Adipocyte (in vitro differentiated cells): ENCODE measurements around the gene EIF4G1.

ENCODE experiments used
- DNase-seq: peaks from one replicate; pipeline ENCODE4 v3.0.0-alpha.2; 2015; ENCODE audit warnings: low read depth
- H3K27me3 ChIP-seq: replicated peaks from 2 replicates; pipeline ENCODE4 v1.7.0; 2013; ENCODE audit warnings: mild to moderate bottlenecking, low read length, moderate library complexity; ENCODE audit not compliant: control insufficient read depth, insufficient read depth
- H3K36me3 ChIP-seq: 2 replicates; pipeline ENCODE4 v1.7.0; 2013; ENCODE audit warnings: low read length, mild to moderate bottlenecking, moderate library complexity; ENCODE audit not compliant: control insufficient read depth, insufficient read depth, severe bottlenecking
- H3K4me1 ChIP-seq: 2 replicates; pipeline ENCODE4 v1.7.0; 2013; ENCODE audit warnings: mild to moderate bottlenecking, low read length, moderate library complexity; ENCODE audit not compliant: control insufficient read depth, insufficient read depth
- H3K4me3 ChIP-seq: 2 replicates; pipeline ENCODE4 v1.7.0; 2013; ENCODE audit warnings: mild to moderate bottlenecking, low read length, moderate library complexity
- H3K9ac ChIP-seq: 2 replicates; pipeline ENCODE4 v1.7.0; 2013; ENCODE audit warnings: mild to moderate bottlenecking, low read length, moderate library complexity
- H3K9me3 ChIP-seq: 2 replicates; pipeline ENCODE4 v1.7.0; 2013; ENCODE audit warnings: mild to moderate bottlenecking, low read length, moderate library complexity; ENCODE audit not compliant: control insufficient read depth

The EIF4G1 gene

GRCh38 chr3:184325269-184325668 is 10.9 kb downstream of the EIF4G1 start:
- no peaks in the 10 kb centered on the region for H3K27me3 ChIP-seq
- H3K4me1 ChIP-seq: peaks cover 49% of the 10 kb centered on the region
- no peak for DNase-seq
- no peak overlapping the region for H3K4me3 ChIP-seq
- peaks cover 100% of the 10 kb centered on the region for H3K36me3 ChIP-seq
- H3K9ac ChIP-seq: no peak overlapping the region
- no peaks in the 10 kb centered on the region for H3K9me3 ChIP-seq

GRCh38 chr3:184325715-184326369 is 11.4 kb downstream of the EIF4G1 start:
- DNase-seq: no peak
- peaks cover 43% of the 10 kb centered on the region for H3K4me1 ChIP-seq
- H3K27me3 ChIP-seq: no peaks in the 10 kb centered on the region
- no peaks in the 10 kb centered on the region for H3K9me3 ChIP-seq
- peak overlapping the region; percentile 5 for H3K9ac ChIP-seq
- H3K4me3 ChIP-seq: no peak overlapping the region
- peaks cover 99% of the 10 kb centered on the region for H3K36me3 ChIP-seq

- Histone ChIP-seq H3K9ac (no peak overlapping the region), H3K4me3 (no peak overlapping the region), H3K27me3 (no peaks in the 10 kb centered on the region), H3K4me1 (peaks cover 38% of the 10 kb centered on the region), H3K9me3 (no peaks in the 10 kb centered on the region), H3K36me3 (peaks cover 99% of the 10 kb centered on the region)
- no peak for DNase-seq
Observed at GRCh38 chr3:184327171-184327570, 12.8 kb downstream of the EIF4G1 start.

- peaks cover 99% of the 10 kb centered on the region for H3K36me3 ChIP-seq
- peak overlapping the region; percentile 16 for H3K9ac ChIP-seq
- DNase-seq: no peak
- no peak overlapping the region for H3K4me3 ChIP-seq
- H3K4me1 ChIP-seq: peaks cover 24% of the 10 kb centered on the region
- no peaks in the 10 kb centered on the region for H3K9me3 ChIP-seq
- H3K27me3 ChIP-seq: no peaks in the 10 kb centered on the region
Observed at GRCh38 chr3:184328516-184328915, 14.1 kb downstream of the EIF4G1 start.

GRCh38 chr3:184332370-184333090 is 18.1 kb downstream of the EIF4G1 start:
- peaks cover 38% of the 10 kb centered on the region for H3K4me1 ChIP-seq
- H3K9me3 ChIP-seq: no peaks in the 10 kb centered on the region

GRCh38 chr3:184333190-184333589 is 18.8 kb downstream of the EIF4G1 start:
- peaks cover 45% of the 10 kb centered on the region for H3K4me1 ChIP-seq
- DNase-seq: no peak
- H3K9ac ChIP-seq: peak overlapping the region; percentile 22
- H3K4me3 ChIP-seq: no peak overlapping the region
- H3K27me3 ChIP-seq: no peaks in the 10 kb centered on the region
- peaks cover 73% of the 10 kb centered on the region for H3K36me3 ChIP-seq
- H3K9me3 ChIP-seq: no peaks in the 10 kb centered on the region

More at GRCh38 chr3:184332370-184333090, 18.1 kb downstream of the EIF4G1 start:
- Histone ChIP-seq H3K27me3 (no peaks in the 10 kb centered on the region), H3K4me3 (no peak overlapping the region), H3K9ac (peak overlapping the region; percentile 28), H3K36me3 (peaks cover 79% of the 10 kb centered on the region)
- DNase-seq: peak; percentile 69

- H3K9ac ChIP-seq: no peak overlapping the region
- H3K4me1 ChIP-seq: peaks cover 45% of the 10 kb centered on the region
- H3K36me3 ChIP-seq: peaks cover 68% of the 10 kb centered on the region
- no peak for DNase-seq
- H3K9me3 ChIP-seq: no peaks in the 10 kb centered on the region
- H3K27me3 ChIP-seq: no peaks in the 10 kb centered on the region
- H3K4me3 ChIP-seq: no peak overlapping the region
Observed at GRCh38 chr3:184333700-184334099, 19.3 kb downstream of the EIF4G1 start.

GRCh38 chr3:184334470-184335158 is 20.2 kb downstream of the EIF4G1 start:
- no peak overlapping the region for H3K9ac ChIP-seq
- H3K4me3 ChIP-seq: no peak overlapping the region
- peaks cover 59% of the 10 kb centered on the region for H3K36me3 ChIP-seq
- H3K9me3 ChIP-seq: no peaks in the 10 kb centered on the region
- peaks cover 45% of the 10 kb centered on the region for H3K4me1 ChIP-seq
- H3K27me3 ChIP-seq: no peaks in the 10 kb centered on the region
- DNase-seq: peak; percentile 44

- H3K4me3 ChIP-seq: peak overlapping the region; percentile 83
- H3K27me3 ChIP-seq: no peaks in the 10 kb centered on the region
- H3K36me3 ChIP-seq: peaks cover 52% of the 10 kb centered on the region
- H3K4me1 ChIP-seq: peaks cover 43% of the 10 kb centered on the region
- H3K9ac ChIP-seq: peak overlapping the region; percentile 85
- no peak for DNase-seq
- no peaks in the 10 kb centered on the region for H3K9me3 ChIP-seq
Observed at GRCh38 chr3:184335291-184335660, 20.9 kb downstream of the EIF4G1 start.

GRCh38 chr3:184335661-184336546 is 21.5 kb downstream of the EIF4G1 start:
- Histone ChIP-seq H3K9ac (peak overlapping the region; percentile 85), H3K4me3 (peak overlapping the region; percentile 83), H3K36me3 (peaks cover 46% of the 10 kb centered on the region), H3K27me3 (no peaks in the 10 kb centered on the region), H3K4me1 (peaks cover 43% of the 10 kb centered on the region), H3K9me3 (no peaks in the 10 kb centered on the region)
- peak; percentile 93 for DNase-seq
